Neural cell (in vitro differentiated cells): ENCODE measurements around the gene PDK2.

Source experiments
- CTCF ChIP-seq: fragments of 450-650 bp; IDR thresholded peaks from 2 replicates; pipeline ENCODE4 v1.5.1; 2014; ENCODE audit warnings: antibody characterized with exemption, mild to moderate bottlenecking, moderate library complexity; ENCODE audit not compliant: poor library complexity, severe bottlenecking
- MXI1 ChIP-seq: fragments of 450-650 bp; conservative IDR thresholded peaks from 2 replicates; pipeline ENCODE4 v1.6.1; 2014; ENCODE audit warnings: antibody characterized with exemption, mild to moderate bottlenecking; ENCODE audit not compliant: poor library complexity, severe bottlenecking

GRCh38 chr17:50141026-50141744 is 46.0 kb downstream of the PDK2 start:
- no peak for TF ChIP-seq CTCF
- TF ChIP-seq MXI1, result no peak
